GM18517 (cell line): ENCODE data around the gene HIVEP3.

Experiments used
- ATAC-seq: cut with Tn5 transposase; IDR thresholded peaks from one replicate; pipeline ENCODE4 v1.9.1; 2021; ENCODE audit warnings: mild to moderate bottlenecking, moderate library complexity; ENCODE audit not compliant: unreplicated experiment

Gene HIVEP3

GRCh38 chr1:41766041-41766440 is 152.7 kb downstream of the HIVEP3 start:
- no peak for ATAC-seq

GRCh38 chr1:41765152-41765551 is 153.6 kb downstream of the HIVEP3 start:
- no peak for ATAC-seq

GRCh38 chr1:41764656-41765055 is 154.1 kb downstream of the HIVEP3 start:
- no peak for ATAC-seq

- ATAC-seq = no peak
Measured at GRCh38 chr1:41762777-41763176, 155.9 kb downstream of the HIVEP3 start.

GRCh38 chr1:41762251-41762650 is 156.5 kb downstream of the HIVEP3 start:
- ATAC-seq = no peak

- no peak for ATAC-seq
Measured at GRCh38 chr1:41758904-41759548, 159.7 kb downstream of the HIVEP3 start.

GRCh38 chr1:41758500-41758899 is 160.2 kb downstream of the HIVEP3 start:
- ATAC-seq = no peak

GRCh38 chr1:41754540-41754939 is 164.2 kb downstream of the HIVEP3 start:
- no peak for ATAC-seq

GRCh38 chr1:41752514-41753170 is 166.1 kb downstream of the HIVEP3 start:
- no peak for ATAC-seq

GRCh38 chr1:41751804-41752513 is 166.8 kb downstream of the HIVEP3 start:
- ATAC-seq = peak; percentile 25

- ATAC-seq = no peak
Measured at GRCh38 chr1:41749991-41750745, 168.6 kb downstream of the HIVEP3 start.

GRCh38 chr1:41745022-41745421 is 173.7 kb downstream of the HIVEP3 start:
- ATAC-seq = no peak

GRCh38 chr1:41743366-41743765 is 175.4 kb downstream of the HIVEP3 start:
- no peak for ATAC-seq

- ATAC-seq = no peak
Measured at GRCh38 chr1:41742219-41742618, 176.5 kb downstream of the HIVEP3 start.

- ATAC-seq = no peak
Measured at GRCh38 chr1:41741244-41741643, 177.5 kb downstream of the HIVEP3 start.

- no peak for ATAC-seq
Measured at GRCh38 chr1:41740630-41741239, 178.0 kb downstream of the HIVEP3 start.

GRCh38 chr1:41740058-41740457 is 178.7 kb downstream of the HIVEP3 start:
- ATAC-seq = no peak

GRCh38 chr1:41739061-41739955 is 179.4 kb downstream of the HIVEP3 start:
- peak; percentile 53 for ATAC-seq

GRCh38 chr1:41738475-41738874 is 180.2 kb downstream of the HIVEP3 start:
- no peak for ATAC-seq

GRCh38 chr1:41738006-41738405 is 180.7 kb downstream of the HIVEP3 start:
- ATAC-seq = no peak
